ENCODE data around the gene AMDHD2.
"Not testable (repeated sequence)": the region's sequence is repeated elsewhere in the genome, so short reads cannot be mapped to it uniquely, and the experiment has no call there.

AMDHD2 gene

GRCh38 chr16:2518823-2519710 is 1.1 kb upstream of the AMDHD2 start:
- DNase-seq: no peak

DNA sequence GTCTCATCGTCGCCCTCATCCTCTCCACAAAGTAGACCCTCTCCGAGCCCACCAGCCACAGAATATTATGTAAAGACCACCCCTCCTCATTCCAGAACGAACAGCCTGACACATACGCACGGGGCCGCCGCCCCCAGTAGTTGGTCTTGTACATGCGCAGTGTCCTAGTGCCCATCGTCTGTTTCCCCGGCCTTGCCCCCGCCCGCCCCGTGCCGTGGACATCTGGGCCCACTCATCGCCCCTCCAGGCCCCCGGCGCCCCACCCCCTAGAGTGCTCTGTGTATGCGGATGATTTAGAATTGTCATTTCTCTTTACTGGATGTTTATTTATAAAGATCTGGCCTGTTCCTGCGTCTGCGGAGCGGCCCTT is 475 bp upstream of the AMDHD2 start:
- DNase-seq: no peak

DNA sequence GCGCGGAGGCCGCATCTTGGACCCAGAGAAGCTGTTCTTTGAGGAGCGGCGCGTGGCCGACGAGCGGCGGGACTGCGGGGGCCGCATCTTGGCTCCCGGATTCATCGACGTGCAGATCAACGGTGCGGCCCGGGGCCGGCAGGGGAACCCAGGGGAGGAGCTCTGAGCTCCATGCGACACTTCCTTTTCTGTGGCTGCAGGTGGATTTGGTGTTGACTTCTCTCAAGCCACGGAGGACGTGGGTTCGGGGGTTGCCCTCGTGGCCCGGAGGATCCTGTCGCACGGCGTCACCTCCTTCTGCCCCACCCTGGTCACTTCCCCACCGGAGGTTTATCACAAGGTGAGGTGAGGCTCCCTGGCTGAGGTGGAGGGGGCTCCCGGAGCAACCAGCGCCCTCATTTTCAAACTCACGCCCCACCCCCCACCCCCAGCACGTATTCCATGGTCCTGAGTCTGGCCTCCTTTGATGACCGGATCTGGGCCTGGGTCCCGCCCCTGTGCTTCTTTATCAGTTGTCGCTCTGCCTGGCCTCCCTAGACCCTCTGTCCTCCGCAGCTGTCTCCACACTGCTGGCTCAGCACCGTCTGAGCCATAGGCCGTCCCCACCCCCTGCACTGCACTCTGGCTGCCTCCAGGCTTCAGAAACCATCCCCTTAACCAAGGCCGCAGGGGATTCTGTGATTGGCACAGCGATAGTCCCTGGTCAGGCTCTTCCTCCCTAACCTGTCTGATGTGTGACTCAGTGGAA is 787 bp downstream of the AMDHD2 start:
- DNase-seq: no peak

DNA sequence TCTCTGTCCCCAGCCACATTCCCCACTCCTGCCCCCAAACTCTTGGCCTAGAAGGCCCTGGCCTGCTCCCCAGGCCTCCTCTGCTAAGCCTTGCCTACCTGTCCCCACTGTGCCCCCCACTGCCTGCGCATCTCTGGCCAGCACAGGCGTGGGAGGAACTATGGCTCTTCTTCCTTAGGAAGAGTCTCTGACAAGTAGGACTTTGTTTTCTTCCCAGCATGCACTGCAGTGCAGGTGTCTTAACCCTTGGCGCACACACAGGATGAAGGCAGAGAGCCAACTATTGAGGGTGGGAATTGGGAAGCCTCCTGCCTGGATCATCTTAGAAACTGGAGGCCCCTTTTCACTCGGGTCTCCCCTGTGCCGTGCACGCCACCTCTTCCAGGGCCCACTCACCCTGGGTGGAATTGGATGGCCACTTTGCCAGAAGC is 3.6 kb downstream of the AMDHD2 start:
- no peak for DNase-seq

- no peak for DNase-seq
Observed at GRCh38 chr16:2524339-2524938, 4.3 kb downstream of the AMDHD2 start.

- no peak for DNase-seq
Observed at GRCh38 chr16:2526135-2526534, 6.0 kb downstream of the AMDHD2 start.

GRCh38 chr16:2527071-2527783 is 7.1 kb downstream of the AMDHD2 start:
- no peak for DNase-seq

GRCh38 chr16:2527784-2528100 is 7.6 kb downstream of the AMDHD2 start:
- no peak for DNase-seq

GRCh38 chr16:2528161-2529060 is 8.2 kb downstream of the AMDHD2 start:
- DNase-seq: no peak

GRCh38 chr16:2529061-2529931 is 9.1 kb downstream of the AMDHD2 start:
- no peak for DNase-seq

- no peak for DNase-seq
Observed at GRCh38 chr16:2529961-2530628, 9.9 kb downstream of the AMDHD2 start.

DNA sequence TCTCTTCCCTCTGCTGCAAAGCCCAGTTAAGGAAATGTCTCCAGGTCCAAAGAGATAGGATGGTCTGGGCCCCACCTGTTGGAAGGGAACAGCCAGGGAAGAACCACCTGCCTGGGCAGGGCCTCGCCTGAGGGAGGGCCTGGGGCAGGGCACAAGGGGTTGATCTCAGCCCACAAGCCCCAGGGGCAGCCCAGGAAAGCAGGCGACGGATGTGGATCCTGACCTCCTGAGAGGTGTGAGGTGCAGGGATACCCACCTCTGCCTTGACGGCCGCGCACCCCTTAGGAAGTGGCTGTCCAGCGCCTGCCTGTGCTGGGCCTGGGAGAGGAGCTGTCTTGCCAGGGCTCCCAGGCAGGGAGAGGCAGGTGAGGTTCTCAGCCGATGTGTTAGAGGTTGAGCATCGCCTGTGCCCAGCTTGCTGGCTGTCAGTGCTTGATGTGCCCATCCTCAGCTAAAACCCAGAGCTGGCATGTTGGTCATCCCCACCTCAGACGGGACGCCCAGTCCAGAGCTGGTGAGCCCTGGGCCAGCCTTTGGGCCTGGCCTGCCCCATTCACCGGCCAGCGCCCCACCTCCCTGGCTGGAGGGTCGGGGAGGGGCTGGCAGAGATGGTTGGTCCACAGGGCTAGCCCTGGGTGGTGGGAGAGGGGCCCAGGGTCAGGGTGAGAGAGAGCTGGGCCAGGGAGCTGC is 10.6 kb downstream of the AMDHD2 start:
- DNase-seq: no peak

- no peak for DNase-seq
Observed at GRCh38 chr16:2531371-2531695, 11.2 kb downstream of the AMDHD2 start, which contains the start of gene CEMP1. Gene CEMP1, minus strand, starts transcription at chr16:2531408. Its CDS starts 335 bp downstream, at chr16:2531073.

- DNase-seq: peak; percentile 86
Observed at GRCh38 chr16:2531696-2532493, 11.7 kb downstream of the AMDHD2 start.

DNA sequence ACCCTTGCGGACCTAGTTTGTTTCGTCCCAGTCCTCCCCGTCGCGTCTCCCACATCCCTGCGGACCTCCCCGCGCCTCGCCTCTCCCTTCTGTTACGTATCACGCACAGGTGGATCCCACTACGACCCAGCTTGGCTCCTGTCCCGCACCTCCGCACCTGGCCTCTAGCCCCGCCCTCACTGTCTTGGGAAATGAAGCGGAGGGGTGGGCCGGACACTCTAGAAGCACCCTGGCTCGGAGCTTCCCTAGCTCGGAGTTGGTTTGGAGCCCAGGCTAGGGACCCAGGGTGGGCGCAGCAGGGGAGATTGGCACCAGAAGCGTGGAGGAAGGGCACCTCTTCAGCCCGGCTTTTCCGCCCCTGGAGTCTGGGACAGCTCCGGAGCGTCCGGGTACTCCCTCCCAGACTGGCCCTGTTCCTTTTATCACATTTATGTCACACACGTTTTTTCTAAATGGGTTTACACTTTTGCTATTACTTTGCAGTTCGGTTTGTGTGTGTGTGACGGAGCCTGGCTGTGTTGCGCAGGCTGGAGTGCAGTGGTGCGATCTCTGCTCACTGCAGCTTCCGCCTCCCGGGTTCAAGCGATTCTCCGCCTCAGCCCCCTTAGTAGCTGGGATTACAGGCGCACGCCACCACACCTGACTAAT is 12.4 kb downstream of the AMDHD2 start:
- peak; percentile 43 for DNase-seq

GRCh38 chr16:2533142-2533755 is 13.1 kb downstream of the AMDHD2 start:
- DNase-seq: not testable (repeated sequence)

DNA sequence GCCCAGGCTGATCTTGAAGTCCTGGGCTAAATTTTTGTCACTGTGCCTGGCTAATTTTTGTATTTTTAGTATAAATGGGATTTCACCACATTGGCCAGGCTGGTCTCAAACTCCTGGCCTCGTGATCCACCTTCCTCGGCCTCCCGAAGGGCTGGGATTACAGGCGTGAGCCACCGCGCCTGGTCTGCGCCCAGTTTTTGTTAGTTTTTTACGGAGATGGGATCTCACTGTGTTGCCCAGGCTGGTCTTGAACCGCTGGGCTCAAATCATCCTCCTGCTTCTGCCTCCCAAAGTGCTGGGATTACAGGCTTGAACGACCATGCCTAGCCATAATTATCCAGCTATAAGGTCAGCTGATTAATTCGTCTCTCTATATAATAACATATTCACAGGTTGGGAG is 13.7 kb downstream of the AMDHD2 start:
- DNase-seq: no peak

DNA sequence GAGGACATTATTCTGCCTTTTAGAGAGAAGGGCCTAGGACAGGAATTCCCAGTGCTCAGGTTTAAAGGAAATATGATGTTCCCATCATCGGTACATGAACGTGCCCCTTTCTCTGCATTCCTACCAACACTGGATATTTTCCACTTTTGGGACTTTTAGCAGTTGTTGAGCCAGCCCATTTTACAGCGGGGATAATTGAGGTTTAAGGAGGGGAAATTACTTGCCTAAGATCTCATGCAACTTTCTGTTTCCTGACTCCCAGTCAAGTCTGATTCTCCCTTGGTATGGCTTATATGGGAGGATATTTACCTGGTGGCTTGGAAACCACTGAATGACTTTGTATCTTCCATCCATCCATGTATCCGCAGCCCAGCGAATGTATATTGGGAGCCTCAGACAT is 14.2 kb downstream of the AMDHD2 start:
- DNase-seq: not testable (repeated sequence)

All from NCI-H774 (cell line).